MM.1S (cell line): Measurements from ENCODE around the gene HIBCH.

ENCODE experiments used
- DNase-seq: peaks from one replicate; pipeline ENCODE4 v3.0.0-alpha.2; 2015
- H2AFZ ChIP-seq: fragments of 300-600 bp; sonication (generic); 2 replicates; pipeline ENCODE4 v1.6.0; 2016; ENCODE audit warnings: antibody characterized with exemption, low read length
- H3F3A ChIP-seq: fragments of 300-600 bp; sonication (generic); 2 replicates; pipeline ENCODE4 v1.6.1; 2016; ENCODE audit warnings: mild to moderate bottlenecking, antibody characterized with exemption, low read length, moderate library complexity, mixed read lengths; ENCODE audit not compliant: insufficient read depth
- H3K27ac ChIP-seq: fragments of 300-600 bp; sonication (generic); 2 replicates; pipeline ENCODE4 v1.5.1; 2016; ENCODE audit warnings: mild to moderate bottlenecking, low read length
- H3K27me3 ChIP-seq: fragments of 300-600 bp; sonication (generic); replicated peaks from 2 replicates; pipeline ENCODE4 v1.6.0; 2016; ENCODE audit warnings: low read length; ENCODE audit not compliant: insufficient read depth
- H3K36me3 ChIP-seq: fragments of 300-600 bp; sonication (generic); replicated peaks from 2 replicates; pipeline ENCODE4 v1.6.1; 2016; ENCODE audit warnings: mild to moderate bottlenecking, low read length, mixed read lengths; ENCODE audit not compliant: insufficient read depth
- H3K4me1 ChIP-seq: fragments of 300-600 bp; sonication (generic); 2 replicates; pipeline ENCODE4 v1.6.1; 2016; ENCODE audit warnings: low read length, mixed read lengths
- H3K4me2 ChIP-seq: fragments of 300-600 bp; sonication (generic); 2 replicates; pipeline ENCODE4 v1.6.0; 2016; ENCODE audit warnings: low read depth, low read length
- H3K4me3 ChIP-seq: fragments of 300-600 bp; sonication (generic); 2 replicates; pipeline ENCODE4 v1.5.1; 2016; ENCODE audit warnings: low read length, mixed read lengths
- H3K79me2 ChIP-seq: fragments of 300-600 bp; sonication (generic); 2 replicates; pipeline ENCODE4 v1.6.1; 2016; ENCODE audit warnings: mixed run types, low read length, mixed read lengths
- H3K9ac ChIP-seq: fragments of 300-600 bp; sonication (generic); 2 replicates; pipeline ENCODE4 v1.6.1; 2016; ENCODE audit warnings: low read length, mixed read lengths
- H3K9me2 ChIP-seq: fragments of 300-600 bp; sonication (generic); replicated peaks from 2 replicates; pipeline ENCODE4 v1.6.1; 2016; ENCODE audit warnings: mild to moderate bottlenecking, low read length, mixed read lengths; ENCODE audit not compliant: insufficient read depth
- H3K9me3 ChIP-seq: fragments of 300-600 bp; sonication (generic); replicated peaks from 2 replicates; pipeline ENCODE4 v1.6.1; 2016; ENCODE audit warnings: mild to moderate bottlenecking, low read length, mixed read lengths; ENCODE audit not compliant: insufficient read depth
- H4K20me1 ChIP-seq: fragments of 300-600 bp; sonication (generic); 2 replicates; pipeline ENCODE4 v1.6.1; 2016; ENCODE audit warnings: mild to moderate bottlenecking, low read length, moderate library complexity, mixed read lengths; ENCODE audit not compliant: insufficient read depth
- EZH2 ChIP-seq: fragments of 300-600 bp; sonication (generic); optimal IDR thresholded peaks from 2 replicates; pipeline ENCODE3; 2017; ENCODE audit warnings: low read depth, mild to moderate bottlenecking, antibody characterized with exemption, low read length, mixed read lengths
- EZH2phosphoT487 ChIP-seq: fragments of 300-600 bp; sonication (generic); IDR thresholded peaks from 2 replicates; pipeline ENCODE4 v1.6.1; 2018; ENCODE audit warnings: antibody characterized with exemption, low read length
- TF ChIP-seq, protein P1 (sequence below): fragments of 300-600 bp; sonication (generic); IDR thresholded peaks from 2 replicates; pipeline ENCODE4 v1.5.1; 2016; ENCODE audit warnings: antibody characterized with exemption, low read length, mixed read lengths

Gene HIBCH, protein sequence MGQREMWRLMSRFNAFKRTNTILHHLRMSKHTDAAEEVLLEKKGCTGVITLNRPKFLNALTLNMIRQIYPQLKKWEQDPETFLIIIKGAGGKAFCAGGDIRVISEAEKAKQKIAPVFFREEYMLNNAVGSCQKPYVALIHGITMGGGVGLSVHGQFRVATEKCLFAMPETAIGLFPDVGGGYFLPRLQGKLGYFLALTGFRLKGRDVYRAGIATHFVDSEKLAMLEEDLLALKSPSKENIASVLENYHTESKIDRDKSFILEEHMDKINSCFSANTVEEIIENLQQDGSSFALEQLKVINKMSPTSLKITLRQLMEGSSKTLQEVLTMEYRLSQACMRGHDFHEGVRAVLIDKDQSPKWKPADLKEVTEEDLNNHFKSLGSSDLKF

DNA sequence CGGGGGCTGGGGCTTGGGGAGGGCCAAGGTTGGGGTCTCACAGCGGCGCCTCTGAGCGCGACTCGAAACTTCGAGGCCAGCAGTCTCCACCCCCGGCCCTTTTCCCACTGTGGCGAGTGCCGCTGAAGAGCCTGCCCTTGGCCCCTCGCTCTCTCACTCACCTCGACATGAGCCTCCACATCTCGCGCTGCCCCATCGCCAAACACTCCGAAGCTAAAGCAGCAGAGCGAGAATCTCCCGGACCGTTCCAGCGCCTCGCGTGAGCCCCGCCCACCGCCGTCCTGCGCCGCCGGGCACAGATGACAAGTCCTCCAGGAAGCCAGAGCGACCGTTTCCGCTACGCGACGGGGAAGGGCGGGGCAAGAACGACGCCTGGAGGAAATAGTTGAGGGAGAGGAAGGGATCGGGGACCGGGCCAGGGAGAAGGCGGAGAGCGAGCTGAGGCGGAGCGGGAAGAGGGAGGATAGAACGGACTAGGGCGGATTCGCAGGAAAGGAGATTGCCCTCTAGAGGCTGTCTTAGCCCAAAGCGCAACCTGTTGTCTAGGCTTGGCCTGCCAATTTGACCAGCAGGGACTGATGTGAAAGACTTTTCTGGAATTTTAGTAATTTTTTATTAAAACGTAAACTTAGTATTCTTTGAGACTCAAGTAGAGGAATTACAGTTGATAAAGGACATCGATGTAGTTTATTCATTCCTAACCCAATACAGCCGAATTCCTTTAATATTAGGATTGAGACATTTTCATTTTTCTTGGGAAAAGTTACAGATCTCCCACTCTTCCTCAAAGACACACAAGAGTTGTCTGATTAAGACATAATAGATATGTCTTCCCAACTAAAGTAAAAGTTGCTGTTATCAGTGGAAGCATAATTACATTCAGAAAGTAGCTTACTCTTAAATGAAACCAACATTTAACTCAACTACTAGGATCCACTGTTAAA lies at the start of gene HIBCH:
HIBCH (minus strand) TSS at position 272 of the 944 bp plus-strand sequence; CDS start at position 196, 76 bp downstream.
- peak; percentile 97 for DNase-seq
- Histone ChIP-seq H3K27ac (peak within 1 kb of the TSS; percentile 47; the same call in 1 of the 2 replicates), H2AFZ (peak within 1 kb of the TSS; percentile 95), H3K9ac (peak within 1 kb of the TSS; percentile 57), H3K4me1 (peaks cover 28% of the 10 kb centered on the region), H3K79me2 (peaks cover 34% of the 10 kb centered on the region), H3K9me2 (no peaks in the 10 kb centered on the region), H3K36me3 (no peaks in the 10 kb centered on the region), H3K27me3 (no peaks in the 10 kb centered on the region), H4K20me1 (no peaks in the 10 kb centered on the region), H3K4me3 (peak within 1 kb of the TSS; percentile 88), H3K9me3 (no peaks in the 10 kb centered on the region), H3F3A (peaks cover 16% of the 10 kb centered on the region; the same call in 1 of the 2 replicates), H3K4me2 (peak within 1 kb of the TSS; percentile 58)
- TF ChIP-seq, protein P1, sequence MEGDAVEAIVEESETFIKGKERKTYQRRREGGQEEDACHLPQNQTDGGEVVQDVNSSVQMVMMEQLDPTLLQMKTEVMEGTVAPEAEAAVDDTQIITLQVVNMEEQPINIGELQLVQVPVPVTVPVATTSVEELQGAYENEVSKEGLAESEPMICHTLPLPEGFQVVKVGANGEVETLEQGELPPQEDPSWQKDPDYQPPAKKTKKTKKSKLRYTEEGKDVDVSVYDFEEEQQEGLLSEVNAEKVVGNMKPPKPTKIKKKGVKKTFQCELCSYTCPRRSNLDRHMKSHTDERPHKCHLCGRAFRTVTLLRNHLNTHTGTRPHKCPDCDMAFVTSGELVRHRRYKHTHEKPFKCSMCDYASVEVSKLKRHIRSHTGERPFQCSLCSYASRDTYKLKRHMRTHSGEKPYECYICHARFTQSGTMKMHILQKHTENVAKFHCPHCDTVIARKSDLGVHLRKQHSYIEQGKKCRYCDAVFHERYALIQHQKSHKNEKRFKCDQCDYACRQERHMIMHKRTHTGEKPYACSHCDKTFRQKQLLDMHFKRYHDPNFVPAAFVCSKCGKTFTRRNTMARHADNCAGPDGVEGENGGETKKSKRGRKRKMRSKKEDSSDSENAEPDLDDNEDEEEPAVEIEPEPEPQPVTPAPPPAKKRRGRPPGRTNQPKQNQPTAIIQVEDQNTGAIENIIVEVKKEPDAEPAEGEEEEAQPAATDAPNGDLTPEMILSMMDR: peak; percentile 71
- no peak for TF ChIP-seq EZH2

DNA sequence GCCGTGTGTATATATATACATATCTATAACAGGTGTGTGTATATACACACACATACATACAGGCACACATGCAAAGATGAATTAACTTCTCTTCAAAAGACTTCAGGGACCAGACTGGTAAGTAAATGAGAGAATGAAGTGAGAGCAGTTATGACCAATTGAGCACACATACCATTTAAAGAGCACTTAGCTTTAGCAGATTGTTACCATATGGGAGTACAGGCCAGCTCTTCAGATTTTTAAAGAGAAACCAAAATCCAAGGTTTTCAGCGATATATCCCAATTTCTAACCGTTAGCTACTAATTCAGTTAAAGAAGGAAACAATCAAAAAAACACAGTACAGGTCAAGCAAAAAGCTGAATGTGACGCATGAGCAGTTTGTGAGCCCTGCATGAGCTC lies 47.5 kb upstream of the HIBCH start:
- Histone ChIP-seq H3K4me3 (no peak overlapping the region), H3K27me3 (no peaks in the 10 kb centered on the region), H3K9me2 (no peaks in the 10 kb centered on the region), H3K79me2 (no peaks in the 10 kb centered on the region), H3K27ac (no peak overlapping the region), H3K9ac (no peak overlapping the region), H3K4me2 (no peak overlapping the region), H4K20me1 (no peaks in the 10 kb centered on the region), H3K4me1 (no peaks in the 10 kb centered on the region), H2AFZ (no peak overlapping the region), H3K9me3 (no peaks in the 10 kb centered on the region), H3K36me3 (no peaks in the 10 kb centered on the region), H3F3A (no peaks in the 10 kb centered on the region)
- no peak for DNase-seq
- TF ChIP-seq, protein P1: no peak
- TF ChIP-seq EZH2 (no peak), EZH2phosphoT487 (no peak)

DNA sequence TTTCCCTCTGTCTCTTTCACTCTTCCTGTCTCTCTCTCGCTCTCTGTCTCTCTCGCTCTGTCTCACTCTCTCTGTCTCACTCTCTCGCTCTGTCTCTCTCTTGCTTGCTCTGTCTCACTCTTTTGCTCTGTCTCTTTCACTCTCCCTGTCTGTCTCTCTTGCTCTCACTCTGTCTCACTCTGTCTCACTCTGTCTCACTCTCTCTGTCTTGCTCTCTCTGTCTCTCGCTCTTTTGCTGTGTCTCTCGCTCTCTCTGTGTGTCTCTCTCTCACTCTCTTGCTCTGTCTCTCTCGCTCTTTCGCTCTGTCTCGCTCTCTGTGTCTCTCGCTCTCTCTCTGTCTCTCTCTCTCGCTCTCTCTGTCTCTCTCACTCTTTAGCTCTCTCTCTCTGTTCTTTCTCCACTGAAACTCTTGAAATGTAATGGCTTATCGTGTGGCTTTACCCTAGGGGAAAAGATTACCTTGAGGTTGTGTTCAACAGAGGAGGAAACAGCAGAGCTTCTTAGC lies 46.7 kb upstream of the HIBCH start:
- Histone ChIP-seq H4K20me1 (no peaks in the 10 kb centered on the region), H3F3A (no peaks in the 10 kb centered on the region), H3K4me3 (no peak overlapping the region), H3K4me2 (no peak overlapping the region), H3K9me3 (no peaks in the 10 kb centered on the region), H3K79me2 (no peaks in the 10 kb centered on the region), H3K27me3 (no peaks in the 10 kb centered on the region), H3K9ac (no peak overlapping the region), H3K9me2 (no peaks in the 10 kb centered on the region), H3K4me1 (no peaks in the 10 kb centered on the region), H3K27ac (no peak overlapping the region), H2AFZ (no peak overlapping the region), H3K36me3 (no peaks in the 10 kb centered on the region)
- TF ChIP-seq EZH2phosphoT487 (no peak), EZH2 (no peak)
- TF ChIP-seq, protein P1: no peak
- DNase-seq: no peak
